Right lobe of liver (tissue), 4 donors: Measurements from ENCODE around the gene VAC14.

Source experiments
- CTCF ChIP-seq, 4 donors: fragments of 200-600 bp in 3 of 4; fragments of 450-650 bp in 1 of 4; IDR thresholded peaks; one replicate each; pipeline versions ENCODE4 v1.5.1 to v1.8.0; 2016 to 2022; ENCODE audit warnings: antibody characterized with exemption in 4 of 4, mild to moderate bottlenecking in 2 of 4
- POLR2A ChIP-seq: fragments of 450-650 bp; IDR thresholded peaks from one replicate; pipeline ENCODE4 v1.6.1; 2017; ENCODE audit warnings: antibody characterized with exemption, mild to moderate bottlenecking
- donor health status: DM: no; HTN: no; CAD: no.
- donor health status: DM: no; HTN: no; CAD: no.
- donor health status: DM: no; HTN: yes; CAD: no.

- TF ChIP-seq CTCF (IDR thresholded peaks at IDR 0.05): no peak
- no peak for TF ChIP-seq POLR2A
These were observed 41.3 kb downstream of the VAC14 start for GRCh38 chr16:70759666-70760065.
